GM21423 (cell line): ENCODE results near the gene SZRD1.

Source experiments
- ATAC-seq: cut with Tn5 transposase; IDR thresholded peaks from one replicate; pipeline ENCODE4 v1.9.1; 2021; ENCODE audit warnings: mild to moderate bottlenecking, moderate library complexity; ENCODE audit not compliant: unreplicated experiment

The SZRD1 gene

GRCh38 chr1:16393570-16394521 lies 26.8 kb downstream of the SZRD1 start:
- no peak for ATAC-seq

DNA sequence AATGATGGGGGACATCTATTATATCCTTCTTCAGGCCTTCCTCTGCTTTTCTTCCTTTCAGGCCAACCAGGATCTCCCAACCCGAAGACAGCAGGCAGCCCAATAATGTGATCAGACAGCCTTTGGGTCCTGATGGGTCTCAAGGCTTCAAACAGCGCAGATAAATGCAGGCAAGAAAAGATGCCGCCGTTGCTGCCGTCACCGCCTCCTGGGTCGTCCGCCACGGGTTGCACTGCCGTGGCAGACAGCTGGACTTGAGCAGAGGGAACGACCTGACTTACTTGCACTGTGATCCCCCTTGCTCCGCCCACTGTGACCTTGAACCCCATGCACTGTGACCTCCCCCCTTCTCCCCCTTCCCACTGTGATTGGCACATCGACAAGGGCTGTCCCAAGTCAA lies 27.9 kb downstream of the SZRD1 start:
- ATAC-seq = no peak

GRCh38 chr1:16396591-16396990 lies 29.5 kb downstream of the SZRD1 start:
- no peak for ATAC-seq

- no peak for ATAC-seq
Observed at GRCh38 chr1:16397120-16397519, 30.1 kb downstream of the SZRD1 start.

- no peak for ATAC-seq
Observed at GRCh38 chr1:16398371-16398953, 31.4 kb downstream of the SZRD1 start.

GRCh38 chr1:16402742-16403141 lies 35.7 kb downstream of the SZRD1 start:
- ATAC-seq = no peak

GRCh38 chr1:16405441-16405840 lies 38.4 kb downstream of the SZRD1 start:
- ATAC-seq = no peak

- ATAC-seq = no peak
Observed at GRCh38 chr1:16406868-16407267, 39.8 kb downstream of the SZRD1 start.

- ATAC-seq = no peak
Observed at GRCh38 chr1:16409536-16410152, 42.6 kb downstream of the SZRD1 start.

- no peak for ATAC-seq
Observed at GRCh38 chr1:16410803-16411202, 43.8 kb downstream of the SZRD1 start.

- ATAC-seq = no peak
Observed at GRCh38 chr1:16413191-16413590, 46.1 kb downstream of the SZRD1 start.

DNA sequence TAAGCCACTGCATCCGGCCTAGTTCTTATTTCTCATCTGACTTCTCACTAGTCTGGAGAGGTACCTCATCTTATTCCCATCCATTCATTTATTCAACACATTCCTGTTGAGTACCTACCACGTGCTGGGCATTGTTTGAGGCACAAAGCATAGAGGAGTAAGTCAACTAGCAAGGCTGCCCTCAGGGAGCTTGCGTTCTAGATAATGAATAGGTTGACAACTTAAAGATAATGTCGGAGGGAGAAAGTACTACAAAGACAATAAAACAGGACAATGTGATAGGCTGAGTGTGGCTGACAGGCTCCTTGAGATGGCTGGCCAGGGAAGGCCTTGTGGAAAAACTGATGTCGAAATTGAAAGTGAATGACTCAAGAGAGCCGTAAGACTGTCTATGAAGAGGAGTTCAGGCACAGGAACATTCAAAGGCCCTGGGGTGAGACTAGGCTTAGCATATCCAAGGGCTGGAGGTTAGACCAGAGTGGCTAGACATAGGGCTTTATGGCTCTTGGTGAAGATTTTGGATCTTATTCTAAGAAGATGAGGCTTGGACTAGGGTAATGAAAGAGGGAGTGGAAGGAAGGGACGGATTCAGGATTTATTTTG lies 51.9 kb downstream of the SZRD1 start:
- ATAC-seq = no peak

- ATAC-seq = peak; percentile 92
Observed at GRCh38 chr1:16420424-16421118, 53.5 kb downstream of the SZRD1 start.

- peak; percentile 10 for ATAC-seq
Observed at GRCh38 chr1:16421201-16421600, 54.2 kb downstream of the SZRD1 start.

- no peak for ATAC-seq
Observed at GRCh38 chr1:16422041-16422440, 55.0 kb downstream of the SZRD1 start.

GRCh38 chr1:16425125-16426025 lies 58.3 kb downstream of the SZRD1 start:
- no peak for ATAC-seq

DNA sequence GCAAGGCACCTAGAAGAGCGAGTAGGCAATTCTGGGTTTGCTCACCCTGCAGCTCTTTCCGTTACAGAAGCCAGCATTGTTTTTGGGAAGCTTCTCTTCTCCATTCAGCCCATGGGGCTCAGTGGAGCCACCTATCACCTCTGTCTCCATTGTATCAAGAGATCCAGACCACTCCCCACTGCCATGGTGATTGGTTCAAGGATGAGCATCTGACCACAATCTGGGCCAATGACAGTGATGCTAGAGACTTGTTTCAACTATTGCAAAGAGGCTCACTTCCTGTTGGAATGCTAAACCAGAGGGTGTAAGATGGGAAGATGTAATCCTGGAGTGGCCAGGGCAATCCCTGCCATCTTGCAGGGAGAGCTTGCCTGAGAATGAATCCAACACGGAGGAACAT lies 63.6 kb downstream of the SZRD1 start:
- ATAC-seq = no peak

- no peak for ATAC-seq
Observed at GRCh38 chr1:16433030-16433429, 66.0 kb downstream of the SZRD1 start.

- ATAC-seq = no peak
Observed at GRCh38 chr1:16434007-16434406, 67.0 kb downstream of the SZRD1 start.

GRCh38 chr1:16434501-16434900 lies 67.5 kb downstream of the SZRD1 start:
- no peak for ATAC-seq
